IMR-90 (cell line): ENCODE results near the gene KDM2B. TPM values are rescaled to one million over a fixed set of nuclear protein-coding genes. Genes with fewer than 3 reads are reported as not detected.

Experiments used
- ATAC-seq: fragments of 200-7000 bp; cut with Tn5 transposase; 2 replicates; pipeline ENCODE4 v1.9.1; 2020; ENCODE audit warnings: low read depth, mild to moderate bottlenecking, moderate library complexity
- BruUV-seq: library from RNA; stranded (reverse); fragments of 400-500 nt; replicated peaks from 2 replicates; lab custom pipeline; 2021; lab: Mats Ljungman, UMichigan
- CTCF ChIA-PET: fragments of 300-600 bp; formaldehyde crosslinking; extraction: SDS; loops from one replicate; lab custom pipeline; 2021; ENCODE audit warnings: antibody characterized with exemption; lab: Yijun Ruan, JAX
- POLR2A ChIA-PET: fragments of 300-600 bp; sonication (Branson Sonifier 250); formaldehyde crosslinking; loops from one replicate; lab custom pipeline; 2022; ENCODE audit warnings: antibody characterized with exemption; ENCODE audit not compliant: unreplicated experiment; lab: Charles Lee
- DNase-seq: peaks from one replicate; pipeline ENCODE4 v3.0.0; 2013
- H2AFZ ChIP-seq: replicated peaks from 2 replicates; pipeline ENCODE3; 2013; ENCODE audit warnings: low read length, mild to moderate bottlenecking; ENCODE audit not compliant: poor library complexity
- H2AK5ac ChIP-seq: 2 replicates; pipeline ENCODE4 v1.6.1; 2013; ENCODE audit warnings: low read depth, low read length, inconsistent platforms
- H2AK9ac ChIP-seq: replicated peaks from 2 replicates; pipeline ENCODE3; 2013; ENCODE audit warnings: mild to moderate bottlenecking, low read depth, low read length, moderate library complexity; ENCODE audit not compliant: poor library complexity
- H2BK120ac ChIP-seq: 2 replicates; pipeline ENCODE4 v1.6.1; 2013; ENCODE audit warnings: low read depth, low read length, inconsistent platforms
- H2BK15ac ChIP-seq: 3 replicates; pipeline ENCODE4 v1.6.1; 2013; ENCODE audit warnings: low read depth, low read length, inconsistent platforms
- H2BK20ac ChIP-seq: 2 replicates; pipeline ENCODE4 v1.6.1; 2013; ENCODE audit warnings: low read depth, mild to moderate bottlenecking, inconsistent platforms, low read length, moderate library complexity
- H2BK5ac ChIP-seq: 2 replicates; pipeline ENCODE4 v1.6.1; 2013; ENCODE audit warnings: mild to moderate bottlenecking, low read depth, low read length, inconsistent platforms; ENCODE audit not compliant: poor library complexity, severe bottlenecking
- H3K14ac ChIP-seq: replicated peaks from 2 replicates; pipeline ENCODE4 v1.6.1; 2013; ENCODE audit warnings: low read depth, low read length, inconsistent platforms
- H3K18ac ChIP-seq: 2 replicates; pipeline ENCODE4 v1.6.1; 2013; ENCODE audit warnings: low read depth, low read length, control low read depth
- H3K23ac ChIP-seq: 2 replicates; pipeline ENCODE4 v1.6.1; 2013; ENCODE audit warnings: low read depth, low read length, inconsistent platforms
- H3K27ac ChIP-seq: 2 replicates; pipeline ENCODE4 v1.5.1; 2013; ENCODE audit warnings: mild to moderate bottlenecking, control low read depth, low read length; ENCODE audit not compliant: insufficient read depth
- H3K27me3 ChIP-seq: 2 replicates; pipeline ENCODE4 v1.6.1; 2013; ENCODE audit warnings: low read length; ENCODE audit not compliant: control insufficient read depth, insufficient read depth
- H3K36me3 ChIP-seq: 2 replicates; pipeline ENCODE4 v1.6.1; 2013; ENCODE audit warnings: low read length, mixed read lengths; ENCODE audit not compliant: control insufficient read depth, insufficient read depth
- H3K4ac ChIP-seq: 2 replicates; pipeline ENCODE4 v1.6.1; 2013; ENCODE audit warnings: low read depth, low read length, inconsistent platforms
- H3K4me1 ChIP-seq: 2 replicates; pipeline ENCODE4 v1.6.1; 2013; ENCODE audit warnings: low read length, mixed read lengths; ENCODE audit not compliant: control insufficient read depth, insufficient read depth
- H3K4me2 ChIP-seq: 2 replicates; pipeline ENCODE4 v1.6.1; 2013; ENCODE audit warnings: low read depth, mild to moderate bottlenecking, control low read depth, low read length, moderate library complexity
- H3K4me3 ChIP-seq: 2 replicates; pipeline ENCODE4 v1.5.1; 2013; ENCODE audit warnings: low read depth, mild to moderate bottlenecking, control low read depth, low read length, moderate library complexity; ENCODE audit not compliant: insufficient read depth
- H3K56ac ChIP-seq: 2 replicates; pipeline ENCODE4 v1.6.1; 2013; ENCODE audit warnings: low read length, inconsistent platforms; ENCODE audit not compliant: insufficient read depth; ENCODE audit errors: extremely low read depth
- H3K79me1 ChIP-seq, 2 experiments: 2 replicates each; pipeline ENCODE4 v1.6.1; 2013; ENCODE audit warnings: low read length in 2 of 2, inconsistent platforms in 1 of 2, low read depth in 1 of 2
- H3K9ac ChIP-seq: 2 replicates; pipeline ENCODE4 v1.6.1; 2013; ENCODE audit warnings: low read depth, low read length, control low read depth
- H3K9me1 ChIP-seq: 2 replicates; pipeline ENCODE4 v1.6.1; 2013; ENCODE audit warnings: low read length, inconsistent platforms; ENCODE audit not compliant: insufficient read depth
- H3K9me3 ChIP-seq: 2 replicates; pipeline ENCODE4 v1.6.1; 2013; ENCODE audit warnings: low read length; ENCODE audit not compliant: control insufficient read depth, insufficient read depth
- H4K20me1 ChIP-seq: 2 replicates; pipeline ENCODE4 v1.6.1; 2013; ENCODE audit warnings: low read length, inconsistent platforms; ENCODE audit not compliant: insufficient read depth
- H4K5ac ChIP-seq: 2 replicates; pipeline ENCODE4 v1.6.1; 2013; ENCODE audit warnings: mild to moderate bottlenecking, low read depth, low read length, control low read depth
- H4K8ac ChIP-seq, 2 experiments: 2 replicates each; pipeline ENCODE4 v1.6.1; 2013; ENCODE audit warnings: low read depth in 2 of 2, low read length in 2 of 2, control low read depth in 1 of 2, inconsistent platforms in 1 of 2
- H4K91ac ChIP-seq: 2 replicates; pipeline ENCODE4 v1.6.1; 2013; ENCODE audit warnings: low read depth, low read length, inconsistent platforms; ENCODE audit not compliant: insufficient read depth
- CHD1 ChIP-seq: IDR thresholded peaks from 2 replicates; pipeline ENCODE4 v1.6.1; 2012; ENCODE audit warnings: low read depth, low read length, improper control_type of control experiment
- MXI1 ChIP-seq: IDR thresholded peaks from 2 replicates; pipeline ENCODE4 v1.6.1; 2012; ENCODE audit warnings: low read depth, mild to moderate bottlenecking, low read length, moderate library complexity, borderline replicate concordance
- WGBS, 2 experiments: methylation state at CpG; one replicate each; pipeline versions ENCODE4 v1.1.5 to v1.1.7; 2013; ENCODE audit warnings: missing lambda C conversion rate in 2 of 2; ENCODE audit not compliant: insufficient read length in 1 of 2; ENCODE audit errors: extremely low coverage in 2 of 2; 5-methylcytosine and 5-hydroxymethylcytosine counted together
- dilution Hi-C: fragments of 300-500 bp; cut with HindIII; formaldehyde crosslinking; loops from one replicate; pipeline ENCODE4 v1.14.3; 2018; ENCODE audit warnings: low sequenced_read_pairs; ENCODE audit not compliant: unreplicated experiment
- in situ Hi-C: fragments of 300-500 bp; cut with MboI; formaldehyde crosslinking; loops from 3 replicates; pipeline ENCODE4 v1.14.3; 2019; ENCODE audit warnings: low sequenced_read_pairs, inconsistent platforms, mixed read lengths
- intact Hi-C: fragments of 100-400 bp; cut with micrococcal nuclease; formaldehyde crosslinking; loops from 2 replicates; pipeline ENCODE4 v1.10.0; 2022
- polyA plus RNA-seq, 3 experiments: library from polyadenylated mRNA; depleted of rRNA; stranded (reverse); fragments of >200 nt; gene quantifications; 2 replicates each; pipeline ENCODE4 v1.2.3, GENCODE V29; 2012; ENCODE audit warnings: low replicate concordance in 1 of 3
- total RNA-seq: library from RNA; depleted of rRNA; stranded (reverse); fragments of >200 nt; gene quantifications from 2 replicates; pipeline ENCODE4 v1.2.3, GENCODE V29; 2012
- TF ChIP-seq, protein P1 (sequence below): fragments of 150-350 bp; IDR thresholded peaks from 2 replicates; pipeline ENCODE4 v1.6.1; 2017; ENCODE audit warnings: mild to moderate bottlenecking, antibody characterized with exemption, low read length, low read depth

Gene KDM2B
- total and polyA plus RNA-seq, 2 of the 4 experiments (the other 2 are of a cell fraction) = 22.6 to 24.2 TPM

DNA sequence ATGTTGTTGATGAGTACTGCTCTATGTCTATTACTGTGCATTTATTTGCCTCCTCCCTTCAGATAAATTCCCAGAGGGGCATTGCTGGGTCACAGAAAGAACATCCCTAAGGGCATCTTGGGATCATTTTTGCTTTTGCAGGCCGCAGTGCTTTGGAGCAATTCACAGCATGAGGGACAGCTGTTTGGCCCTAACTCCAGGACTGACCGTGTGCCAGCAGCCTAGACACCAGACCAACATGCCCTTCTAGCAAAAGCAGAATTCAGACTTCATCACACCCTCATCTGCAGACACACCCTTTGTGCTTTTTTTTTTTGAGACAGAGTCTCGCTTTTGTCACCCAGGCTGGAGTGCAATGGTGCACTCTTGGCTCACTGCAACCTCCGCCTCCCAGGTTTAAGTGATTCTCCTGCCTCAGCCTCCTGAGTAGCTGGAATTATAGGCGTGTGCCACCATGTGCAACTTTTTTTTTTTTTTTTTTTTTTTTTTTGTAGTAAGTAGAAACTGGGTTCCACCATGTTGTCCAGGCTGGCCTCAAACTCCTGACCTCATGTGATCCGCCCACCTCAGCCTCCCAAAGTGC, 149.9 kb downstream of the KDM2B start:
- no peak overlapping the region for H2BK20ac ChIP-seq
- in situ Hi-C loops = no loop called here
- no peak overlapping the region for H3K56ac ChIP-seq
- DNase-seq = no peak
- no peak overlapping the region for H3K4ac ChIP-seq
- H3K4me2 ChIP-seq = no peak overlapping the region
- ChIA-PET CTCF (no interaction called here), POLR2A (no interaction called here)
- TF ChIP-seq CHD1 = no peak
- TF ChIP-seq, protein P1, sequence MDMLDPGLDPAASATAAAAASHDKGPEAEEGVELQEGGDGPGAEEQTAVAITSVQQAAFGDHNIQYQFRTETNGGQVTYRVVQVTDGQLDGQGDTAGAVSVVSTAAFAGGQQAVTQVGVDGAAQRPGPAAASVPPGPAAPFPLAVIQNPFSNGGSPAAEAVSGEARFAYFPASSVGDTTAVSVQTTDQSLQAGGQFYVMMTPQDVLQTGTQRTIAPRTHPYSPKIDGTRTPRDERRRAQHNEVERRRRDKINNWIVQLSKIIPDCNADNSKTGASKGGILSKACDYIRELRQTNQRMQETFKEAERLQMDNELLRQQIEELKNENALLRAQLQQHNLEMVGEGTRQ = no peak
- no peak for TF ChIP-seq MXI1
- peaks cover 2% of the 10 kb centered on the region; the same call in 1 of the 2 replicates for H3K9me1 ChIP-seq
- intact Hi-C loops = no loop called here
- H3K36me3 ChIP-seq = peaks cover 49% of the 10 kb centered on the region
- no peak overlapping the region for H2BK15ac ChIP-seq
- no peak overlapping the region for H3K18ac ChIP-seq
- H4K8ac ChIP-seq = no peak overlapping the region
- H2BK5ac ChIP-seq = no peak overlapping the region
- no peak overlapping the region for H3K9ac ChIP-seq
- H4K20me1 ChIP-seq = no peaks in the 10 kb centered on the region
- 100% methylated on average over 2 of the region's 6 CpGs; no CpG with 5 or more reads in 1 of the 2 experiments for WGBS, 2 experiments
- no peaks in the 10 kb centered on the region for H3K27me3 ChIP-seq
- ATAC-seq = no peak
- dilution Hi-C loops = no loop called here
- no peaks in the 10 kb centered on the region for H3K4me1 ChIP-seq
- H3K23ac ChIP-seq = no peak overlapping the region
- no peak overlapping the region for H2AFZ ChIP-seq
- H4K5ac ChIP-seq = no peak overlapping the region
- no peak overlapping the region for H2AK5ac ChIP-seq
- no peak overlapping the region for H3K14ac ChIP-seq
- H4K91ac ChIP-seq = no peak overlapping the region
- no peak overlapping the region for H3K4me3 ChIP-seq
- H3K27ac ChIP-seq = no peak overlapping the region
- peaks cover 15 to 33% of the 10 kb centered on the region in 2 experiments for H3K79me1 ChIP-seq
- no TSS peak for BruUV-seq
- no peak overlapping the region for H2BK120ac ChIP-seq
- no peaks in the 10 kb centered on the region for H3K9me3 ChIP-seq
- no peak overlapping the region for H2AK9ac ChIP-seq
